GM12878 (cell line): Measurements from ENCODE around the gene DYNC2H1. TPM values are rescaled to one million over a fixed set of nuclear protein-coding genes. Genes with fewer than 3 reads are reported as not detected.

Experiments
- ATAC-seq: fragments of 200-7000 bp; cut with Tn5 transposase; 3 replicates; pipeline ENCODE4 v1.9.1; 2020; ENCODE audit warnings: mild to moderate bottlenecking, moderate library complexity
- BruUV-seq: library from RNA; stranded (reverse); fragments of 400-500 nt; replicated peaks from 2 replicates; lab custom pipeline; 2021; lab: Mats Ljungman, UMichigan
- CTCF ChIA-PET: fragments of 300-600 bp; sonication (Branson Sonifier 250); formaldehyde crosslinking; extraction: SDS; loops from one replicate; lab custom pipeline; 2021; ENCODE audit warnings: inconsistent platforms; lab: Yijun Ruan, JAX
- POLR2A ChIA-PET: fragments of 350-600 bp; formaldehyde crosslinking; extraction: SDS; loops from one replicate; lab custom pipeline; 2021; ENCODE audit warnings: inconsistent platforms; lab: Charles Lee
- RAD21 ChIA-PET: fragments of 300-600 bp; sonication (Branson Sonifier 250); formaldehyde crosslinking; loops from one replicate; lab custom pipeline; 2023; ENCODE audit warnings: antibody characterized with exemption; ENCODE audit not compliant: unreplicated experiment; lab: Charles Lee
- SMC1A ChIA-PET: fragments of 300-600 bp; sonication (Branson Sonifier 250); formaldehyde crosslinking; loops from one replicate; lab custom pipeline; 2023; ENCODE audit not compliant: unreplicated experiment, uncharacterized antibody; lab: Charles Lee
- DNase-seq: peaks from one replicate; pipeline ENCODE4 v3.0.0-alpha.2; 2011; ENCODE audit warnings: low read depth, low spot score
- FAIRE-seq: peaks from 3 replicates; lab custom pipeline; 2011; peaks lifted over from hg19 to GRCh38; lab: Jason Lieb, UNC
- H2AFZ ChIP-seq: 2 replicates; pipeline ENCODE4 v1.6.0; 2011; ENCODE audit warnings: low read depth, low read length, control low read depth; ENCODE audit not compliant: control insufficient read depth
- H3K27ac ChIP-seq: 2 replicates; pipeline ENCODE4 v1.5.1; 2011; ENCODE audit warnings: control low read depth; ENCODE audit not compliant: control insufficient read depth, insufficient read depth
- H3K27me3 ChIP-seq, 2 experiments: replicated peaks in 1 of 2; 2 replicates each; pipeline versions ENCODE4 v1.6.0 to v1.6.1; 2011; ENCODE audit warnings: low read length in 1 of 2; ENCODE audit not compliant: control insufficient read depth in 2 of 2, insufficient read depth in 2 of 2
- H3K36me3 ChIP-seq, 2 experiments: 2 replicates each; pipeline ENCODE4 v1.5.1; 2011; ENCODE audit warnings: low read length in 1 of 2; ENCODE audit not compliant: control insufficient read depth in 2 of 2, insufficient read depth in 2 of 2
- H3K4me1 ChIP-seq: 2 replicates; pipeline ENCODE4 v1.6.1; 2011; ENCODE audit warnings: mild to moderate bottlenecking, low read length, moderate library complexity, mixed read lengths; ENCODE audit not compliant: control insufficient read depth, insufficient read depth
- H3K4me2 ChIP-seq: 2 replicates; pipeline ENCODE4 v1.6.0; 2011; ENCODE audit warnings: control low read depth; ENCODE audit not compliant: control insufficient read depth, insufficient read depth
- H3K4me3 ChIP-seq: fragments of 200-600 bp; sonication (generic); 2 replicates; pipeline ENCODE4 v1.5.1; 2016
- H3K79me2 ChIP-seq: 2 replicates; pipeline ENCODE4 v1.6.0; 2011; ENCODE audit warnings: low read length; ENCODE audit not compliant: control insufficient read depth, insufficient read depth
- H3K9ac ChIP-seq: 2 replicates; pipeline ENCODE4 v1.8.0; 2011; ENCODE audit warnings: low read length, control low read depth, mixed read lengths; ENCODE audit not compliant: control insufficient read depth, insufficient read depth
- H3K9me3 ChIP-seq: replicated peaks from 3 replicates; pipeline ENCODE4 v1.5.1; 2011; ENCODE audit warnings: mild to moderate bottlenecking, low read length; ENCODE audit not compliant: control insufficient read depth, insufficient read depth
- H4K20me1 ChIP-seq: 2 replicates; pipeline ENCODE4 v1.6.0; 2011; ENCODE audit not compliant: control insufficient read depth, insufficient read depth
- E4F1 ChIP-seq: fragments of 450-650 bp; IDR thresholded peaks from 2 replicates; pipeline ENCODE4 v1.6.1; 2018; ENCODE audit warnings: borderline replicate concordance, mild to moderate bottlenecking; ENCODE audit not compliant: partially characterized antibody
- EED ChIP-seq: sonication (generic); IDR thresholded peaks from 2 replicates; pipeline ENCODE4 v1.6.1; 2016; ENCODE audit warnings: antibody characterized with exemption, low read depth
- FOXM1 ChIP-seq: IDR thresholded peaks from 2 replicates; pipeline ENCODE4 v1.6.1; 2012; ENCODE audit warnings: low read depth, mild to moderate bottlenecking, inconsistent platforms, low read length, moderate library complexity
- MXI1 ChIP-seq: fragments of 150-350 bp; IDR thresholded peaks from 2 replicates; pipeline ENCODE4 v1.6.1; 2011; ENCODE audit warnings: low read depth, mild to moderate bottlenecking, inconsistent platforms, low read length, improper control_type of control experiment
- RUNX3 ChIP-seq: IDR thresholded peaks from 2 replicates; pipeline ENCODE4 v1.6.1; 2012; ENCODE audit warnings: low read length, inconsistent platforms
- SKIL ChIP-seq: fragments of 450-650 bp; IDR thresholded peaks from 2 replicates; pipeline ENCODE4 v1.6.1; 2017; ENCODE audit warnings: mild to moderate bottlenecking, low read depth, inconsistent platforms; ENCODE audit not compliant: poor library complexity, severe bottlenecking
- SRF ChIP-seq, 2 experiments: IDR thresholded peaks; 2 replicates each; pipeline ENCODE4 v1.6.1; 2011; ENCODE audit warnings: low read depth in 2 of 2, low read length in 2 of 2, mild to moderate bottlenecking in 1 of 2, moderate library complexity in 1 of 2
- STAT3 ChIP-seq: IDR thresholded peaks from 2 replicates; pipeline ENCODE4 v1.6.1; 2011; ENCODE audit warnings: low read depth, low read length, improper control_type of control experiment
- SUZ12 ChIP-seq: fragments of 200-600 bp; sonication (generic); IDR thresholded peaks from one replicate; pipeline ENCODE4 v1.6.1; 2018; ENCODE audit warnings: antibody characterized with exemption, mild to moderate bottlenecking; ENCODE audit not compliant: unreplicated experiment
- TARDBP ChIP-seq: IDR thresholded peaks from 2 replicates; pipeline ENCODE4 v1.6.1; 2016; ENCODE audit warnings: borderline replicate concordance
- TBL1XR1 ChIP-seq: IDR thresholded peaks from 2 replicates; pipeline ENCODE4 v1.6.1; 2012; ENCODE audit warnings: low read depth, low read length, improper control_type of control experiment
- ZNF384 ChIP-seq: IDR thresholded peaks from 2 replicates; pipeline ENCODE4 v1.6.1; 2012; ENCODE audit warnings: low read depth, mild to moderate bottlenecking, low read length, improper control_type of control experiment, borderline replicate concordance
- WGBS: methylation state at CpG from one replicate; pipeline ENCODE4 v1.1.6; 2016; ENCODE audit warnings: low lambda C conversion rate; ENCODE audit not compliant: insufficient replicate concordance, insufficient coverage; ENCODE audit errors: missing lambda C conversion rate; 5-methylcytosine and 5-hydroxymethylcytosine counted together
- in situ Hi-C: fragments of 300-500 bp; cut with MboI; formaldehyde crosslinking; loops from 9 replicates; pipeline ENCODE4 v1.14.3; 2018; ENCODE audit warnings: mixed read lengths
- intact Hi-C: fragments of 100-400 bp; cut with micrococcal nuclease; formaldehyde crosslinking; loops from one replicate; pipeline ENCODE4 v1.14.2; 2022; ENCODE audit not compliant: unreplicated experiment
- polyA plus RNA-seq, 11 experiments: library from polyadenylated mRNA; depleted of rRNA in 4 of 11; unstranded in 6 of 11; stranded (reverse) in 5 of 11; fragments of >200 nt; fragmentation: Nextera tagmentation in 4 of 11; fragmentation: Illumina TruSeq in 1 of 11; extraction: Ambion mirVana in 4 of 11; extraction: Trizol in 1 of 11; gene quantifications; 1 replicate in 1 of 11; 2 replicates in 10 of 11; pipeline versions ENCODE4 v1.2.1 to v1.2.3, GENCODE V29; 2011 to 2016; ENCODE audit warnings: inconsistent platforms in 2 of 11, missing spikeins in 2 of 11, low read depth in 1 of 11
- total RNA-seq, 4 experiments: library from RNA; depleted of rRNA in 3 of 4; stranded (reverse); fragments of >200 nt in 3 of 4; fragmentation: Illumina TruSeq in 1 of 4; extraction: Trizol in 1 of 4; gene quantifications; 2 replicates each; pipeline versions ENCODE4 v1.2.1 to v1.2.3, GENCODE V29; 2013 to 2021
- TF ChIP-seq, protein P1 (sequence below): fragments of 450-650 bp; formaldehyde crosslinking; IDR thresholded peaks from 2 replicates; pipeline ENCODE4 v1.5.0; 2022; ENCODE audit warnings: mild to moderate bottlenecking, missing genetic modification characterization

The DYNC2H1 gene
- total and polyA plus RNA-seq, 10 of the 15 experiments (the other 5 are each of a cell fraction or from before 2014, with no cell fraction given): 0.12 to 3.9 (median 0.23) TPM; not detected in 2

GRCh38 chr11:103228807-103229206 is 119.6 kb downstream of the DYNC2H1 start:
- TF ChIP-seq TBL1XR1: no peak
- no peak for TF ChIP-seq EED
- no peak for TF ChIP-seq ZNF384
- TF ChIP-seq FOXM1: no peak
- no peak for TF ChIP-seq E4F1
- no peak for TF ChIP-seq SUZ12
- TF ChIP-seq, protein P1, sequence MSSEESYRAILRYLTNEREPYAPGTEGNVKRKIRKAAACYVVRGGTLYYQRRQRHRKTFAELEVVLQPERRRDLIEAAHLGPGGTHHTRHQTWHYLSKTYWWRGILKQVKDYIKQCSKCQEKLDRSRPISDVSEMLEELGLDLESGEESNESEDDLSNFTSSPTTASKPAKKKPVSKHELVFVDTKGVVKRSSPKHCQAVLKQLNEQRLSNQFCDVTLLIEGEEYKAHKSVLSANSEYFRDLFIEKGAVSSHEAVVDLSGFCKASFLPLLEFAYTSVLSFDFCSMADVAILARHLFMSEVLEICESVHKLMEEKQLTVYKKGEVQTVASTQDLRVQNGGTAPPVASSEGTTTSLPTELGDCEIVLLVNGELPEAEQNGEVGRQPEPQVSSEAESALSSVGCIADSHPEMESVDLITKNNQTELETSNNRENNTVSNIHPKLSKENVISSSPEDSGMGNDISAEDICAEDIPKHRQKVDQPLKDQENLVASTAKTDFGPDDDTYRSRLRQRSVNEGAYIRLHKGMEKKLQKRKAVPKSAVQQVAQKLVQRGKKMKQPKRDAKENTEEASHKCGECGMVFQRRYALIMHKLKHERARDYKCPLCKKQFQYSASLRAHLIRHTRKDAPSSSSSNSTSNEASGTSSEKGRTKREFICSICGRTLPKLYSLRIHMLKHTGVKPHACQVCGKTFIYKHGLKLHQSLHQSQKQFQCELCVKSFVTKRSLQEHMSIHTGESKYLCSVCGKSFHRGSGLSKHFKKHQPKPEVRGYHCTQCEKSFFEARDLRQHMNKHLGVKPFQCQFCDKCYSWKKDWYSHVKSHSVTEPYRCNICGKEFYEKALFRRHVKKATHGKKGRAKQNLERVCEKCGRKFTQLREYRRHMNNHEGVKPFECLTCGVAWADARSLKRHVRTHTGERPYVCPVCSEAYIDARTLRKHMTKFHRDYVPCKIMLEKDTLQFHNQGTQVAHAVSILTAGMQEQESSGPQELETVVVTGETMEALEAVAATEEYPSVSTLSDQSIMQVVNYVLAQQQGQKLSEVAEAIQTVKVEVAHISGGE: no peak
- no peak for TF ChIP-seq SKIL
- no peak for TF ChIP-seq MXI1
- TF ChIP-seq RUNX3: no peak
- TF ChIP-seq SRF (IDR thresholded peaks at IDR 0.05; ENCODE audit: low read depth in 2 of 2, low read length in 2 of 2): no peak
- no peak for TF ChIP-seq STAT3
- TF ChIP-seq TARDBP: no peak
- TF ChIP-seq, all 136 proteins: peak for 0
- WGBS: 10% methylated on average over 2 of the region's 2 CpGs
- CTCF ChIA-PET: no interaction called here
- no peak overlapping the region for H2AFZ ChIP-seq
- no peaks in the 10 kb centered on the region for H3K36me3 ChIP-seq
- POLR2A ChIA-PET: no interaction called here
- H3K4me2 ChIP-seq: no peak overlapping the region
- intact Hi-C loops: no loop called here
- ATAC-seq (no peak; the same call in 2 of the 3 replicates), FAIRE-seq (no peak), DNase-seq (no peak)
- H4K20me1 ChIP-seq: no peaks in the 10 kb centered on the region
- RAD21 ChIA-PET: no interaction called here
- SMC1A ChIA-PET: no interaction called here
- H3K27ac ChIP-seq: no peak overlapping the region
- no peaks in the 10 kb centered on the region for H3K79me2 ChIP-seq
- H3K27me3 ChIP-seq: no peaks in the 10 kb centered on the region; a peak in 1 of 4 replicates
- no peak overlapping the region for H3K9ac ChIP-seq
- in situ Hi-C loops: no loop called here
- no peaks in the 10 kb centered on the region for H3K9me3 ChIP-seq
- no peaks in the 10 kb centered on the region for H3K4me1 ChIP-seq
- no TSS peak for BruUV-seq
- no peak overlapping the region for H3K4me3 ChIP-seq
